ENCODE data around the gene JOSD2.
"Not testable (repeated sequence)": the region's sequence is repeated elsewhere in the genome, so short reads cannot be mapped to it uniquely, and the experiment has no call there.

The JOSD2 gene

GRCh38 chr19:50476907-50477238 is 34.1 kb downstream of the JOSD2 start:
- DNase-seq (ENCODE audit: low read depth) = no peak

GRCh38 chr19:50476224-50476906 is 34.6 kb downstream of the JOSD2 start, which contains the start of the genes EMC10 and GARIN5A:
Gene EMC10, plus strand, starts transcription at chr19:50476507. Its CDS starts 38 bp downstream, at chr19:50476545.
Gene GARIN5A, minus strand, starts transcription at chr19:50476848. Its CDS starts 460 bp downstream, at chr19:50476388.
- peak; percentile 40 for DNase-seq (ENCODE audit: low read depth)

- DNase-seq (ENCODE audit: low read depth) = no peak
These were observed 35.2 kb downstream of the JOSD2 start for GRCh38 chr19:50475736-50476223.

- DNase-seq (ENCODE audit: low read depth) = no peak
These were observed 35.9 kb downstream of the JOSD2 start for GRCh38 chr19:50475101-50475568.

- DNase-seq (ENCODE audit: low read depth) = not testable (repeated sequence)
These were observed 37.7 kb downstream of the JOSD2 start for GRCh38 chr19:50473336-50473735.

GRCh38 chr19:50468818-50469217 is 42.2 kb downstream of the JOSD2 start:
- no peak for DNase-seq (ENCODE audit: low read depth)

GRCh38 chr19:50467566-50467965 is 43.4 kb downstream of the JOSD2 start:
- DNase-seq (ENCODE audit: low read depth) = no peak

- DNase-seq (ENCODE audit: low read depth) = no peak
These were observed 44.3 kb downstream of the JOSD2 start for GRCh38 chr19:50466706-50467039.

- DNase-seq (ENCODE audit: low read depth) = no peak
These were observed 44.8 kb downstream of the JOSD2 start for GRCh38 chr19:50465986-50466705.

- DNase-seq (ENCODE audit: low read depth) = no peak
These were observed 46.0 kb downstream of the JOSD2 start for GRCh38 chr19:50465000-50465399.

- DNase-seq (ENCODE audit: low read depth) = no peak
These were observed 46.6 kb downstream of the JOSD2 start for GRCh38 chr19:50464348-50464747.

GRCh38 chr19:50462970-50463369 is 48.0 kb downstream of the JOSD2 start:
- DNase-seq (ENCODE audit: low read depth) = no peak

GRCh38 chr19:50461066-50461875 is 49.7 kb downstream of the JOSD2 start:
- peak; percentile 42 for DNase-seq (ENCODE audit: low read depth)

GRCh38 chr19:50460161-50460765 is 50.7 kb downstream of the JOSD2 start:
- peak; percentile 39 for DNase-seq (ENCODE audit: low read depth)

- DNase-seq (ENCODE audit: low read depth) = no peak
These were observed 51.4 kb downstream of the JOSD2 start for GRCh38 chr19:50459638-50460037.

- DNase-seq (ENCODE audit: low read depth) = no peak
These were observed 51.9 kb downstream of the JOSD2 start for GRCh38 chr19:50459067-50459456.

GRCh38 chr19:50458396-50459066 is 52.5 kb downstream of the JOSD2 start:
- DNase-seq (ENCODE audit: low read depth) = no peak

GRCh38 chr19:50457300-50457699 is 53.7 kb downstream of the JOSD2 start:
- no peak for DNase-seq (ENCODE audit: low read depth)
